ENCODE results near the gene TTC31.

Gene TTC31

GRCh38 chr2:74504591-74504990, 21.7 kb downstream of the TTC31 start:
- H3K9ac ChIP-seq (ENCODE audit: low read length in 5 of 5), result peak overlapping the region in 1 of 5 donors; percentile 84
- peak overlapping the region in 4 of 5 donors; percentile 74 to 87 (median 82) for H3K4me3 ChIP-seq (ENCODE audit: low read depth in 1 of 5, low read length in 5 of 5)
- no peaks in the 10 kb centered on the region for H3K9me3 ChIP-seq (ENCODE audit: control insufficient read depth in 5 of 5, low read length in 5 of 5)
- peaks cover 0 to 14% (median 11%) of the 10 kb centered on the region in 5 donors for H3K36me3 ChIP-seq (ENCODE audit: control insufficient read depth in 5 of 5, insufficient read depth in 5 of 5, low read length in 5 of 5)
- peaks cover 9 to 26% (median 13%) of the 10 kb centered on the region in 5 donors for H3K27me3 ChIP-seq (ENCODE audit: control insufficient read depth in 5 of 5, insufficient read depth in 4 of 5, low read length in 5 of 5)
- no peak overlapping the region for H3K27ac ChIP-seq (ENCODE audit: low read depth, low read length)
- peaks cover 6 to 63% (median 61%) of the 10 kb centered on the region in 5 donors for H3K4me1 ChIP-seq (ENCODE audit: control insufficient read depth in 5 of 5, insufficient read depth in 5 of 5, low read length in 5 of 5)

DNA sequence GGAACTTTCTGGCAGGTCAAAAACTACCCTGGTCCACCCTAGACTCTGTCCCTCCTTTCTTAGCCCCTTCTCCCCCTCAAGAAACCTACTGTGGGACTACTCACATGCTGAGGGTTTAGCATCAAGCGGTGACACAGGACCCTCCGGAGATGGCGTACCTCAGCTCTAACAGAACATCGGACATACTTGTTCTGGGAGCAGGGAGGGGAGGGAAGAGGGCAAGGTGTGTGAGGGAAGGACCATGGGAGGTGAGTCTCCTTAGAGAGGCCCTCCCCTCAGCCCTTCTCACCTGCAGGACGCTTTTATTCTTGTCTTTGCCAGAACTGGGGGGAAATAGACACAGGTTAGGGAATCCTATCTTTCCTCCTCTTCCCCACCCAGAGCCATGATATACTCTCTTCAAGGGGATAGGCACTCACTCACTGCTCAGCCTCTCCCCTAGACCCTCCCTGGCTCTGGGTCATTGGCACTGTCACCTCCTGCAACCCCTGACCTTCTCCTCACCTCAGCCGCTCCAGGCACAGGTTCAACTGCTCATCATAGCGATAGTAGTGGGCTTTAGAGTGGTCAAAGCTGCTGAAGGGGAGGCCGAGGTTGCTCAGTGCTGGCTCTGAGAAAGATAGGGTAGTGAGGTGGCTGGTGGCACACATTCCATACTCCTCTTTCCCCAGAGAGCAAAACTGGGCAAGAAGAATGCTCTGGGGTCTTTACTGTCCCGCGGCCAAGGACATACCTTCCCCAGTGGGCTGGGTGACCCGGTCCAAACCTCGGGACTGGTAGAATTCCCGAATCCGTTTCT, 22.8 kb downstream of the TTC31 start:
- peak overlapping the region in 1 of 5 donors; percentile 43 for H3K9ac ChIP-seq (ENCODE audit: low read length in 5 of 5)
- H3K4me3 ChIP-seq (ENCODE audit: low read depth in 1 of 5, low read length in 5 of 5), result peak overlapping the region; percentile 6 to 38 (median 27)
- peaks cover 6 to 60% (median 58%) of the 10 kb centered on the region in 5 donors for H3K4me1 ChIP-seq (ENCODE audit: control insufficient read depth in 5 of 5, insufficient read depth in 5 of 5, low read length in 5 of 5)
- peaks cover under 1 to 19% (median 9%) of the 10 kb centered on the region in 5 donors for H3K27me3 ChIP-seq (ENCODE audit: control insufficient read depth in 5 of 5, insufficient read depth in 4 of 5, low read length in 5 of 5)
- peaks cover 0 to 14% (median 11%) of the 10 kb centered on the region in 5 donors for H3K36me3 ChIP-seq (ENCODE audit: control insufficient read depth in 5 of 5, insufficient read depth in 5 of 5, low read length in 5 of 5)
- peak overlapping the region; percentile 30 for H3K27ac ChIP-seq (ENCODE audit: low read depth, low read length)
- H3K9me3 ChIP-seq (ENCODE audit: control insufficient read depth in 5 of 5, low read length in 5 of 5), result no peaks in the 10 kb centered on the region

GRCh38 chr2:74507145-74507925, 24.5 kb downstream of the TTC31 start, which contains the start of gene PCGF1:
Gene PCGF1 (minus strand): TSS chr2:74507695. CDS start chr2:74507668, 27 bp downstream.
- Histone ChIP-seq H3K9me3 (ENCODE audit: control insufficient read depth in 5 of 5, low read length in 5 of 5) (no peaks in the 10 kb centered on the region), H3K4me1 (ENCODE audit: control insufficient read depth in 5 of 5, insufficient read depth in 5 of 5, low read length in 5 of 5) (peaks cover 6 to 55% (median 53%) of the 10 kb centered on the region in 5 donors), H3K27ac (ENCODE audit: low read depth, low read length) (peak within 1 kb of the TSS; percentile 94), H3K9ac (ENCODE audit: low read length in 5 of 5) (peak within 1 kb of the TSS; percentile 83 to 96 (median 94)), H3K27me3 (ENCODE audit: control insufficient read depth in 5 of 5, insufficient read depth in 4 of 5, low read length in 5 of 5) (peaks cover 6 to 22% (median 17%) of the 10 kb centered on the region in 5 donors), H3K4me3 (ENCODE audit: low read depth in 1 of 5, low read length in 5 of 5) (peak within 1 kb of the TSS; percentile 82 to 100 (median 99)), H3K36me3 (ENCODE audit: control insufficient read depth in 5 of 5, insufficient read depth in 5 of 5, low read length in 5 of 5) (peaks cover 0 to 14% (median 11%) of the 10 kb centered on the region in 5 donors)

- peak overlapping the region; percentile 94 for H3K27ac ChIP-seq (ENCODE audit: low read depth, low read length)
- peak overlapping the region in 4 of 5 donors; percentile 83 to 96 (median 94) for H3K9ac ChIP-seq (ENCODE audit: low read length in 5 of 5)
- H3K4me1 ChIP-seq (ENCODE audit: control insufficient read depth in 5 of 5, insufficient read depth in 5 of 5, low read length in 5 of 5), result peaks cover 6 to 48% (median 47%) of the 10 kb centered on the region in 5 donors
- peaks cover 12 to 27% (median 22%) of the 10 kb centered on the region in 5 donors for H3K27me3 ChIP-seq (ENCODE audit: control insufficient read depth in 5 of 5, insufficient read depth in 4 of 5, low read length in 5 of 5)
- H3K4me3 ChIP-seq (ENCODE audit: low read depth in 1 of 5, low read length in 5 of 5), result peak overlapping the region; percentile 82 to 100 (median 99)
- no peaks in the 10 kb centered on the region for H3K9me3 ChIP-seq (ENCODE audit: control insufficient read depth in 5 of 5, low read length in 5 of 5)
- H3K36me3 ChIP-seq (ENCODE audit: control insufficient read depth in 5 of 5, insufficient read depth in 5 of 5, low read length in 5 of 5), result peaks cover 0 to 14% (median 11%) of the 10 kb centered on the region in 5 donors
Measured at GRCh38 chr2:74507926-74508520, 25.1 kb downstream of the TTC31 start.

GRCh38 chr2:74510272-74510671, 27.4 kb downstream of the TTC31 start:
- H3K4me3 ChIP-seq (ENCODE audit: low read depth in 1 of 5, low read length in 5 of 5), result no peak overlapping the region
- peaks cover 0 to 8% (median 7%) of the 10 kb centered on the region in 5 donors for H3K36me3 ChIP-seq (ENCODE audit: control insufficient read depth in 5 of 5, insufficient read depth in 5 of 5, low read length in 5 of 5)
- H3K4me1 ChIP-seq (ENCODE audit: control insufficient read depth in 5 of 5, insufficient read depth in 5 of 5, low read length in 5 of 5), result peaks cover 5 to 42% (median 35%) of the 10 kb centered on the region in 5 donors
- H3K27me3 ChIP-seq (ENCODE audit: control insufficient read depth in 5 of 5, insufficient read depth in 4 of 5, low read length in 5 of 5), result peaks cover 33 to 49% (median 42%) of the 10 kb centered on the region in 5 donors
- H3K9me3 ChIP-seq (ENCODE audit: control insufficient read depth in 5 of 5, low read length in 5 of 5), result no peaks in the 10 kb centered on the region
- no peak overlapping the region for H3K9ac ChIP-seq (ENCODE audit: low read length in 5 of 5)
- no peak overlapping the region for H3K27ac ChIP-seq (ENCODE audit: low read depth, low read length)

DNA sequence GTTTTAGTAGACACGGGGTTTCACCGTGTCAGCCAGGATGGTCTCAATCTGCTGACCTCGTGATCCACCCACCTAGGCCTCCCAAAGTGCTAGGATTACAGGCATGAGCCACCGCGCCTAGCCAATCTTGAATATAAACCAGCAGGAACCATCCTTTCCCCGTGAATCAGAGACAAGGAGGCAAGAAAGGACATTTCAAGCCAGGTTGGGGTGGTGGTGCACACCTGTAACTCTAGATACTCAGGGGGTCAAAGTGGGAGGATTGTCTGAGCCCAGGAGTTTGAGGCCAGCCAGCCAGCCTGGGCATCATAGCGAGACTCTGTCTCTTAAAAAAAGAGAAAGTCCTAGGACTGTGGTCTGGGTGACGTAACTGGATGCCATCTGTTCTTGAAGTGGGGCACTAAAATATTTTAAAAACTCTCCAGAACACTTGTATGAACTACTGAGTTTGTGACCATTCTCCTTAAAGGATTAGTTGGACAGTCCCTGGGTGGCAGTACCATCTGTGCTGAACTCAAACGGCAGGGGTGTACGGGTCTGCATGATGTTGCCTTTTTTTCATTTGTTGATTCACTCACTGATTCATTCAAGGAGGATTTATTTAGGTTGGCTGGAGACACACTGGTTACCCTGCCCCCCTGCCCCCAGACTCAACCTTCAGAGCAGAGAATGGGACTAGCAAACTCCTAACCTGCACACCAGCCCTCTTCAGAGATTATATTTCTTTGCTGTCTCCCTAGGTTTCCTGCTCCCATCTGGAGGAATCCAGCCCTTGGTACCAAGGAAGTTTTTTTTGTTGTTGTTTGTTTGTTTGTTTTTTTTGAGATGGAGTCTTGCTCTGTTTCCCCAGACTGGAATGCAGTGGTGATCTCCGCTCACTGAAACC, 28.5 kb downstream of the TTC31 start:
- Histone ChIP-seq H3K36me3 (ENCODE audit: control insufficient read depth in 5 of 5, insufficient read depth in 5 of 5, low read length in 5 of 5) (no peaks in the 10 kb centered on the region), H3K27ac (ENCODE audit: low read depth, low read length) (no peak overlapping the region), H3K27me3 (ENCODE audit: control insufficient read depth in 5 of 5, insufficient read depth in 4 of 5, low read length in 5 of 5) (peaks cover 44 to 59% (median 49%) of the 10 kb centered on the region in 5 donors), H3K4me3 (ENCODE audit: low read depth in 1 of 5, low read length in 5 of 5) (no peak overlapping the region), H3K9ac (ENCODE audit: low read length in 5 of 5) (no peak overlapping the region), H3K9me3 (ENCODE audit: control insufficient read depth in 5 of 5, low read length in 5 of 5) (no peaks in the 10 kb centered on the region), H3K4me1 (ENCODE audit: control insufficient read depth in 5 of 5, insufficient read depth in 5 of 5, low read length in 5 of 5) (peaks cover 2 to 43% (median 36%) of the 10 kb centered on the region in 5 donors)

DNA sequence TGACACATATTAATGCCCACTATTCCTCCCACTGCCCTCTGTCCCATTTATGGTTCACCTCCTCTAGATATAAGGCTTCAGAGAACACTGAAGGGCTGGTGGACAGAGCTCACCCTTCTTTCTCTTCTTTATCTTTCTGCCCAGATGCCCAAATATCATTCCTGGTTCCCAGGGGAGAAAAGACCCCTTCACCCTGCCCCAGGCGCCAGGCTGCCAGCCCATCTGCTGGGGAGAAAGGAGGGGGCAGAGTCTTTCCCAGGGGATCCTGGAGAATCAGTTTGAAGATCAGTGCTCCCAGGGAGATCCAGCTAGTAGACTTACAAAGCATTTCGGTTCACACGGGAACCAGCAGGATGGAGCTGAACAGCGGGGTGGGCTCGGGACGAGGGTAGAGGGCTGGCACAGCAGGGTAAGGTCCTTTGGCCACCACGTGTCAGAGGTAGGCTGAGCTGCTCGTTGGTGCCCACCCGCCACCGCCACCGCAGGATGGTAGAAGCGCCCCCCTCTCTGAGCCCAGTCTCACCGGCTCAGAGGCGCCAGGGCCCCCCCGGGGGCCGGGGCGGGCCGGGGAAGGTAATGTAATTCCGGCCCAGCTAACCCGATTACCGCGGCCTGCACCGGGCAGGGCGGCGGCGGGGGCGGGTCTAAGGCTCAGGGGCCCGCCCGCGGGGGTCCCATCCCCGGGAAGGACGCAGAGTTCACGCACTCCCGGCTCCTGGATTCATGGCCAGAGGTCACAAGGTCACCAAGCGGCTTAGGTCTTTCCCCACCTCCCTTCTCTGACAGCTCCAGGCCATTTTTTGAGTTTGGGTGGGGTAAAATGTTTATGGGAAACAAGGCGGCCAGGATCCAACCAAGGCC, 30.1 kb downstream of the TTC31 start:
- Histone ChIP-seq H3K9me3 (ENCODE audit: control insufficient read depth in 5 of 5, low read length in 5 of 5) (no peaks in the 10 kb centered on the region), H3K36me3 (ENCODE audit: control insufficient read depth in 5 of 5, insufficient read depth in 5 of 5, low read length in 5 of 5) (no peaks in the 10 kb centered on the region), H3K27me3 (ENCODE audit: control insufficient read depth in 5 of 5, insufficient read depth in 4 of 5, low read length in 5 of 5) (peaks cover 54 to 73% (median 62%) of the 10 kb centered on the region in 5 donors), H3K4me3 (ENCODE audit: low read depth in 1 of 5, low read length in 5 of 5) (no peak overlapping the region), H3K27ac (ENCODE audit: low read depth, low read length) (no peak overlapping the region), H3K9ac (ENCODE audit: low read length in 5 of 5) (no peak overlapping the region), H3K4me1 (ENCODE audit: control insufficient read depth in 5 of 5, insufficient read depth in 5 of 5, low read length in 5 of 5) (peaks cover 0 to 34% (median 29%) of the 10 kb centered on the region in 5 donors)

GRCh38 chr2:74513605-74514367, 30.9 kb downstream of the TTC31 start:
- no peaks in the 10 kb centered on the region for H3K36me3 ChIP-seq (ENCODE audit: control insufficient read depth in 5 of 5, insufficient read depth in 5 of 5, low read length in 5 of 5)
- H3K27ac ChIP-seq (ENCODE audit: low read depth, low read length), result no peak overlapping the region
- H3K4me3 ChIP-seq (ENCODE audit: low read depth in 1 of 5, low read length in 5 of 5), result no peak overlapping the region
- no peaks in the 10 kb centered on the region for H3K9me3 ChIP-seq (ENCODE audit: control insufficient read depth in 5 of 5, low read length in 5 of 5)
- H3K27me3 ChIP-seq (ENCODE audit: control insufficient read depth in 5 of 5, insufficient read depth in 4 of 5, low read length in 5 of 5), result peaks cover 61 to 81% (median 70%) of the 10 kb centered on the region in 5 donors
- no peak overlapping the region for H3K9ac ChIP-seq (ENCODE audit: low read length in 5 of 5)
- peaks cover 0 to 29% (median 24%) of the 10 kb centered on the region in 5 donors for H3K4me1 ChIP-seq (ENCODE audit: control insufficient read depth in 5 of 5, insufficient read depth in 5 of 5, low read length in 5 of 5)
